Fibroblast of skin of left biceps (primary cell): ENCODE results near the gene RSPH9.

Source experiments
- DNase-seq, 2 experiments: peaks; one replicate each; pipeline ENCODE4 v3.0.0-alpha.2; 2013; ENCODE audit warnings: low read depth in 2 of 2

The RSPH9 gene

DNA sequence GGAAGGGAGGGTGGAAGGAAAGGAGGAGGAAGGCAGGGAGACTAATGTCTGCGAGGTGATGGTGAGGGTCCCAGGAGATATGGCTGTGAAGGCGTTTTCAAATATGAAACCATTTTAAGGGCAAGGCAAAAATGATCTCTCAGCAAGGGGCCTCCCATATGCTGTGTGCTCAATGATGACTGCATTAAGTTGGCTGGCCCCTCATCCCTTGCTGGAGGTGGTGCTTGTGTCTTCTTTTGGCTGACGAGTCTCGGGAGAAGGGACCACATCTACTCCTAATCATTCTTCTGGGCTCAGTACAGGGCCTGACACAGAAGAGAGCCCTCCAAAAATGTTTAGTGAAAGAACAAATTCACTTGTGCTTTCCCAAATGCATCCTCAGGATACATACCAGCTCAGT is 65.7 kb downstream of the RSPH9 start:
- DNase-seq: no peak

DNA sequence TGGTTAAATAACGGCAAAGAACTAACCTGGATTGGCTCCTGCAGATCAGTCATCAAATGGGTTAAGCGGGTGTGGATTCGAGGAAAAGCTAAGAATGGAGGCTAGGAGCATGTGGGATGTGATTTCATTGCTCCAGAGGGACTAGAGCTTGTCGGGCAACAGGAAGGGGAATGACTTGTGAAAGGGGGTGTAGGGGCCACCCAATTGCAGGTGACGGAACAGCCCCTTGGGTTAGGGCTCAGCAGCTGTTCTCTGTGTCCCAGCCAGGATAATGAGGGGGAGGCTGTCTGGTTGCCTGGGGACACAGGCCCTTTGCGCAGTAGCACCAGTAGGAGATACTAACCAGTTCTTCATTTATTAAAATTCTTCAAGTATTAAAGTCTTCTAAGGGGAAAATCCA is 67.7 kb downstream of the RSPH9 start:
- DNase-seq: no peak

GRCh38 chr6:43713643-43714310 is 68.9 kb downstream of the RSPH9 start:
- no peak for DNase-seq

- peak; percentile 68 to 76 for DNase-seq
Observed at GRCh38 chr6:43714311-43715055, 69.6 kb downstream of the RSPH9 start.

DNA sequence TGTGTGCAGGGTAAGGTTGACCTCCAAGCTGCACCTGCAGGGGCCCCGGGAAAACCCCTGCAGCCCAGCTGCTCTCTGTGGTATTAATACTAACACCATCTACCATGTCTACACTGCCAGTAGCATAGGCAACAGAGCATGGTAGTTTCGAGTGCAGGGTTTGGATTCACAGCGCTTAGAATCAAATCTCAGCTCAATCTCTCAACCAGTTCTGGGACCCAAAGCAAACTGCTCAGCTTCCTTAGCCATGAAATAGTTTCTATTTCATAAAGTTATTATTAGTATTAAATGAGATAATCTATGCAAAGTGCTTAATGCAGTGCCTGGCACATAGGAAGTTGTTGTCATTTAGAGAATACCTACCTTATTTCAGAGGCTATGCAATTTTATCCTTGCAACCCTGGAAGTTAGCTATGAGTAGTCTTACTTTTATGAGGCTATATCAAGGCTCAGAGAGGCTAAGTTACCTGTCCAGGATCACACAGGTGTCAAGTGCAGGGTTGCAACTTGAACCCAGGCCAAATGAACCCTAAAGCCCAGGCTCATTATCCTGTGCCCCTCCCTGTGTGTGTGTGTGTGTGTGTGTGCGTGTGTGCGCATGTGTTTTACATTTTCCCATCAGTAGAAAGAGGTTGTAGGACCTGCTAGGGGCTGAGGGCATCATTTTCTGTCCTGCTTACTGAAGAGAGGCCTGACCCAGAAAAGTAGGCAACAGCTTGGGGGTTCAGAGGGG is 70.4 kb downstream of the RSPH9 start:
- no peak for DNase-seq

- DNase-seq: no peak
Observed at GRCh38 chr6:43716099-43716498, 71.3 kb downstream of the RSPH9 start.

DNA sequence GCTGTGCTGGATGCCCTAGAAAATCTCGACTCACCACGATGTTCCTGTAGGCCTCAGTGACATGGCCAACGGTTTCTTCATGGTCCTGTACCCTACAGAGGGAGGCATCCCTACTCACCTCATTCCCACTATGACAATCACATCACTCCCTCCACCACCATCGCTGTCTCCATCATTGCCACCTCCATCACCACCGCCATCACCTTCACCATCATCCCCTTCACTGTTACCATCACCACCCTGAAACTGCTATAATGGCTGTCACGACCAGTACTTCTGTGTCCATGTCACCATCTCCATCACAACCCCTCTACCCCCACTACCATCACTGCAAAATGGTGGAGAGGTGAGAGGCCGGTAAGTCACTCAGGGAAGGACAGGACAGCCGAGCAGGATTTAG is 72.6 kb downstream of the RSPH9 start:
- DNase-seq: no peak

- no peak for DNase-seq
Observed at GRCh38 chr6:43717822-43718221, 73.0 kb downstream of the RSPH9 start.

DNA sequence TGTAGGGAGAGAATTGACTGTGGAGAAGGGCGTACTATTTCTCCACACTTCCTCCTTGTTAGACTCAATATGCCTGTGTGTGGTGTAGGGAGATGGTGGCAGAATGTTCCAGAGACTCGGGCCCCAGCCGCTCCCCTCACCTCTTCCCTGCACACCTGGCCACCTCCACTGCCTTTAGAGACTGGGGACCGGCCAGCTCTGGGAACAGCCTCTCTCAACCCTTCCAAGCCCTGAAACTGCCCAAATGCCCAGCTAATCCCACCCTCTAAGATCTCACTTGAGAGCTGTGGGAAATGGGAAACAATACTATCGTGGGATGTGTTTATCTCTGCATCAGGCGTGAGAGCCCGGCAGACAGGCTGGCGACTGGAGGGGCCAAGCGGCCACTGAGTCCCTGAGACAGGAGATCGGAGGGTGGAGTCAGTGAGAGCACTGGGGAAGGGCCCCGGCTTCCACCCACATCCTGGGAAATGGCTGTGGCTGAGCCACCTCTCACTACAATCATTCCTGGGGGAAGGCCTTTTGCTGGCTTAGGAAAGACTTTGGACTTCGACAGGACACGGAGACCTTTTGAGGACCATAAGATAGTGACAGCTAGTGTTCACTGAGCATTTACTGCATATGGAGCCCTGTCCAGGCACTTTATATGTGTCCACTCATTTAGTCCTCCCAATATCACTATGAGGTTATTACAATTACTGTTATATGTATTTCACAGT is 73.7 kb downstream of the RSPH9 start:
- no peak for DNase-seq

DNA sequence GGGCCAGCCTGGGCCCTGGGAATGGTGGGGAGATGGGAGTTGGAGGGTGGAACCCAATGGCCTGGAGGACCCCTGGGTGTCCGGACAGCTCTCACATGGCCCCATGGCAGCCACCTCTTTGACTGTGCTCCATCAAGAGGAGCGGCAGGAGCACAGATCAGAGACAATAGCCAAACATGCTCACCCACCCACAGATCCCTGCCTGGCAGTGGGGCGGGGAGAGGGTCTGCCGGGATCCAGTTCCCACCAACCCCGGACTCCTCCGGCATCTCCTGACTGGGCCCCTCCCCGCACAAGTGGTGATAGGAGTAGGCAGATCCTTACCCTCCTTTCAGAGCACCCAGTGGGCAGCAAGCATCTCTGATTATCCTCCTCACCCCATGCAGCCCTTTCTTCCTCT is 74.7 kb downstream of the RSPH9 start:
- DNase-seq: no peak

DNA sequence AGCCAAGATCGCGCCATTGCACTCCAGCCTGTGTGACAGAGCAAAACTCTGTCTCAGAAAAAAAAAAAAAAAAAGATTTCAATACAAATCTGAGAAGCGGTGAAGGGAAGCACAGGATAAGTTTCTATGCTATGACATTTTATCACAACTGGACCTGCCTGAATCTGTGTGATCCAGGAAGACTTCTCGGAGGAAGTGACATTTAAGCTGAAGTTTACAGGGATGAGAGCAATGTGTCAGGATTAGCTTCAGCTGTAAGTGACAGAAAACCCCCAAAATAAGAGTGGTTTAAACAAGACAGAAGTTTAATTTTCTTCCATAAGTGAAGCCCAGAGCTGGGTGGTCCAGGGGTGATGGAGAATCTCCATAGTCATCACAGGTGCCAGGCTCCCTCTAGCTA is 76.2 kb downstream of the RSPH9 start:
- no peak for DNase-seq
